NCI-H2196 (cell line): ENCODE data around the gene NIFK.
"Not testable (repeated sequence)": the region's sequence is repeated elsewhere in the genome, so short reads cannot be mapped to it uniquely, and the experiment has no call there.

Source experiments
- DNase-seq: peaks from one replicate; lab custom pipeline; 2025; ENCODE audit not compliant: unreplicated experiment; lab: John Stamatoyannopoulos, UW

NIFK gene

DNA sequence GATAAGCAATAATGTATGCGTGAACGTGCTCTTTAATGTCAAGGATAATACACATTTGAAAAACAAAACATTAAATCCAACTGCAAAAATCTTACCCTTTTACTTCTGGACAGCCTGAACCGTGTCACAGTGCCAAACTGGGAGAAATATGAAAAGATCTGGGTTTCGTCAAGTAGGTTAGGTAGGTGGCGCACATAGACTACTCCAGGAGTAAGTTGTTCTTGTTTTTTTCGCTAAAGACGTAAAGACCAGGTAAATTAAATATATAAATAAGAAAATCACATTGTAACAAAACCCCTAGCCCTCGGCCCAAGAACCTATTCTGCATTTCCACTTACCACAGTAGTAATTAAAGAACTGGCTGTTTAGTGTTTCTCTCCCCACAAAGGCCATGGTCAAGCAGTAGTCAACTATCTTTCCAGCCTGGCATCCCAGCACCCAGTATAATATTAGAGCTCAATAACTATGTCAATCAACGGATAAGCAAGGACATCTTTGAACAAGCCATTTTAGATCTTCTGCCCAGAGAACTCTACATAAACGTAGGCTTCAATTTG, 1.1 kb downstream of the NIFK start:
- DNase-seq: peak; percentile 24

DNA sequence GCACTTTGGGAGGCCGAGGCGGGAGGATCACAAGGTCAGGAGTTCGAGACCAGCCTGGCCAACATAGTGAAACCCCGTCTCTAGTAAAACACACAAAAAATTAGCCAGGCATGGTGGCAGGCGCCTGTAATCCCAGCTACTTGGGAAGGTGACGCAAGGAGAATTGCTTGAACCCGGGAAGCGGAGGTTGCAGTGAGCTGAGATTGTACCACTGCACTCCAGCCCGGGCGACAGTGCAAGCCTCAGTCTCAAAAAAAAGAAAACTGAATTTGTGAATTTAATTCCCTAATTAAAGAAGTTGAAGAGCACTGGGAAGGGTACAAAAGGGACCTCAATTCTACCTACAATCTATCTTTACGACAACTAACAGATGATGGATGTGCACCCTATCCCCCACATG, 2.1 kb downstream of the NIFK start:
- DNase-seq: not testable (repeated sequence)

DNA sequence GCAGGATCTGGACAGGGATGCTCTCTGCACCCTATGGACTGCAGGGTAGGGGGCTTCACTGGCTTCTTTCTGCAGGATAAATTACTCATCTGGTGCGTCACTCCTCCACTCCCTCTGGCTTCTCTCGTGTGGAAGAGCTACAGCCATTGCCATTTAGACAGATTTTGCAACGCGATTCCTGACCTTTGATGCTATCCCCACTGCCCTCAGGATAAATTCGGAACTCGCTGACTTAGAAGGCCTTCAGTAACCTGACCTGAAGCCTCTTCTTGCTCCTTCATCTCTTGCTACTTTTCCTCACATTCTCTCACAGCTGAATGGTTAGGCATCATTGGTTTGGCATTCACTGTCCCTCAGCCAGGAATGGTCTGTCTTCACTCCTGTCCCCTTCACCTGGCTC, 5.3 kb downstream of the NIFK start:
- no peak for DNase-seq

DNA sequence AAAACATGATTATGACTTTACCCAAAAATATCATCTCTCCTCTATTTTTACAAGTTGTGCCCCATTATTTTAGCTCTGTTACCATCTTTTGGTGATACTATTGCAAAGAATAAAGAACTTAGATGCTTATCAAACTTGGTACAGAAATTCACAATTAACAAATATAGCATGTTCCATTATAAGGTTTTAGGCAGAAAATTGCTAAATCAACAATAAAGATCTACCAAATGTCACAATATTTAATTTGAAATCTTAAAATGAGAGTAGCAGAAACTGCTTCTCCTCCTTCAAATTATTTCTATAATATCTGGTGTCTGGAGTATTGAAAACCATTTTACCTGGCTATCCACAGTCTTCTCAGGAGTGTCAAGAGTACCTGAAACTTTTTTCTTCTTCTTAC, 8.7 kb downstream of the NIFK start:
- no peak for DNase-seq

DNA sequence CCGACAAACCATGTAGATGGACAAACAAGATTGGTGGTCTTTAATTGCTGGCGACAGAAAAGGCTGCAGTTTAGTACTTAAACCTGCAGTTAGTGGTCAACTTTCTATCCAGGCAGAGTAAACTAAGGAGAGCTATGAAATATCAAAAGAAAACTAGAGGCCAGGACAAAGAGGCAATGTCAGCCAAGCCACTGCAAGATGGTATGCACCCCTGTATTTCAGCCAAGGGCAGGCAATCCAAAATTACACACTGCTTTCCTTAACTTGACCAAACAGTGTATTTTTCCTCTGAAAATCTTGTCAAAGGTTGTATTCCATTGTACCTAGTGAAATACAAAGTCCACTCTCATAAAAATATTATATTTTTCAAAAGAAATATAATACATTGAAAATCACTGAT, 9.3 kb downstream of the NIFK start:
- DNase-seq: no peak

DNA sequence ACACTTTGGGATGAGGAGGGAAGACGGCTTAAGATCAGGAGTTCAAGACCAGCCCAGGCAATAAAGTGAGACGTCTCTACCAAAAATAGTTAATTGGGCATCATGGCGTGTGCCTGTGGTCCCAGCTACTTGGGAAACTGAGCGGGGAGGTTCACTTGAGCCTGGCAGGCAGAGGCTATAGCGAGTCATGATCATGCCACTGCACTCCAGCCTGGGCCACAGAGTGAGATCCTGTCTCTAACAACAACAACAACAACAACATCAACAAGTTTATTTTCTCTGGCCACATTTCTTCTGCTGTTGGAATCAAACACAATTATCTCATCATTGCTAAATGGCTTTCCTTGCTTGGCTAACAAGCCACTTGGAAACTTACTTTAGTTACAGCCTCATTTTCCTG, 13.4 kb downstream of the NIFK start:
- no peak for DNase-seq

DNA sequence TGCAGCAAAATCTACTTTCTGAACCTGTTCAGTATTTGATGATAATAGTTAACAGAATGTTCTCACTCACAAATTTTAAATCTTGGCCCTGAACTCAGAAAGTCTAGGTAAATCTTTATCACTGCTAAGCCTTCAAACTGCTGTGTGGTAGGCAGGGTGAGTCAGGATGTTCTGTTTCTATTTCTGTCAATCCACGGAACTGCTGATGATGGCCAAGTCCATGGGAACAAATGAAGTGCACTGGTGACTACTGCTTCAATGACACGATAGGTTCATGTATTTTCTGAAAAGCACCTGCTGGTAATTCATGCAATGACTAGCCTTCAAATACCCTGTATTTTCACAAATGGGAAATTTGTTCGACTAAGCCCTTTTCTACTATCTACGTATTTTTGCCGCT, 14.2 kb downstream of the NIFK start:
- DNase-seq: no peak

DNA sequence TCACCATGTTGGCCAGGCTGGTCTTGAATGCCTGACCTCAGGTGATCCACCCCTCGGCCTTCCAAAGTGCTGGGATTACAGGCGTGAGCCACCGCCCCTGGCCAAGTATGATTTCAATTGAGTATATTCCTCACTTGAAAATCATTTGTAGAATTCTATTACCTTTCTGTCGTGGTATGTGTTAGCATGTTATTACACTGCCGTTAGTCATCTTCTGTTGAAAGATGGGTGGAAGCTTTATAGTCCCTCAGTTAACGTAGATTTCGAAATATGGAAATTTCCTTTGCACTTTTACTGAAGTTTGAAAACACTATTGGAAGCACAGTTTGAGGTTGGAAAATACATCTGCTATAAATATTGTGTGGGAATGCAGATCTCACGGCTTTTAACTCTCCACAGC, 14.7 kb downstream of the NIFK start:
- DNase-seq: no peak

DNA sequence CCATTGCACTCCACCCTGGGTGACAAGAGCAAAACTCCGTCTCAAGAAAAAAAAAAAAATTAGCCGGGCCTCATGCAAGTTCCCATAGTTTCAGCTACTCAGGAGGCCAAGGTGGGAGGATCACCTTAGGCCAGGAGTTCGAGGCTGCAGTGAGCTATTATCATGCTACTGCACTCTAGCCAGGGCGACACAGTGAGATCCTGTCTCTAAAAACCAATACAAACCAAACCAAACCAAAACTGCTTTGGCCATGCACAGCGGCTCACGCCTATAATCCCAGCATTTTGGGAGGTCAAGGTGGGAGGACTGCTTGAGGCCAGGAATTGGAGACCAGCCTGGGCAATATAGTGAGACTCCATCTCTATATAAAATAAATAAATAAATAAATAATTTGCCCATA, 19.1 kb downstream of the NIFK start:
- no peak for DNase-seq

DNA sequence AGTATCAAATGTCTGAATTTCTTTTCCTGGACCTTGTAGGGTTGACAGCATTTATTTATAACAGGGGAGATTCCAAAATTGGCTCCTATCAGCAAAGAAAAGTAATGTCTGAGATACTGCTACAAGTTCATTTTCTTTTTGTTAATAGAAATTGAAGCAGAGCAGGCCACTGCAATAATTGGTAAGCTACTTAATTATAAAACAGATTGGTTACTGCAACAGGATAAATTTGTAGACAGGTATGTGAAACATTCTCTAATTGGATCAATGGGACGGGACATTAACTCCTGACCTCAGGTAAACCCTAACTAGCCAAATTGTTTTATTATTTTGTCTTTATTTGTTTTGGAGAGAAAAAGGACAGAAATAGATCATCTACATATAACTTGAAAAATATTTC, 20.5 kb downstream of the NIFK start:
- no peak for DNase-seq

DNA sequence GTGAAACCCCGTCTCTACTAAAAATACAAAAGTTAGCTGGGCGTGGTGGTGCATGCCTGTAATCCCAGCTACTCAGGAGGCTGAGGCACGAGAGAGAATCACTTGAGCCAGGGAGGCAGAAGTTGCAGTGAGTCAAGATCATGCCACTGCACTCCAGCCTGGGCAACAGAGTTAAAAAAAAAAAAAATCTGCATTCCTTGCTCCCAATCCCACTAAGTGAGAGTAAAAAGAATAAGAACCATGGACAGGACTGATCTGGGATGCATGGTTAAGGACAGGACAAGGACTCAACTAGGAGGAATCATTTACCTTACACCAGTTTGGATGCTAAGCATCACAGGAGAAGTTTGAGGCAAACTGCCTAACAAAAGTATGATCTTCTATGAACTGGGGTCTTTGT, 25.2 kb downstream of the NIFK start:
- not testable (repeated sequence) for DNase-seq

DNA sequence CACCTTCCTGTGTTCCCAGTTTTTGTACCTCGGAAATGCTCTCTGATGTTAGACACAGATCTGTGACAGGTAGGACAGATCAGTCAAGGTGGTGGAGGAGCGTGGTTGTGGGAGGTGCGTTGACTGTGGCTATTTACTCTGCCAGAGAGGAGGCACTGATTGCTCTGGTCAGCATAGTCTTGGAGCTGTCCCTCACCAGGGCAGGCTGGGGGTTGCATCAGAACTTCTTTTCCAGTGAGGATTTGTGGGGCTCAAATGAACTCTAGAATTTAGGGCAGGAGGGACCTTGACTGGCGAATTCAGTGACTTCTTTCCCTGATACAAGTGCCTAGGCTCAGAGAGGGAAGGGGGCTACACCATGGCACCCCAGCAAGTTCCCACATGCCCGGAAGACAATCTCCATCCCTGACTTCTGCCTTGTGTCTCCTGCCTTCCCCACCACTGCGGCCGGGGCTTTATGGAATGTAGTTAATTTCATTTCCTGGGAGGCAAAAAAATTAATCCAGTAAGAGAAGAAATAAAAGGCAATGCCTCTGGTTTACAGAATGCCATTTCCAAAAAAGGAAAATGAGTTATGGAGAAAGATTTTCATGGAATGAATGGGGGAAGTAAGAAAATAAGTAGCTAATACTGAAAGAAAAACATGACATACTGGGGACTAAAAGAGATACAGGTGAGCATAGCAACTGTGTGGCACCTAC, 26.1 kb downstream of the NIFK start:
- DNase-seq: no peak

DNA sequence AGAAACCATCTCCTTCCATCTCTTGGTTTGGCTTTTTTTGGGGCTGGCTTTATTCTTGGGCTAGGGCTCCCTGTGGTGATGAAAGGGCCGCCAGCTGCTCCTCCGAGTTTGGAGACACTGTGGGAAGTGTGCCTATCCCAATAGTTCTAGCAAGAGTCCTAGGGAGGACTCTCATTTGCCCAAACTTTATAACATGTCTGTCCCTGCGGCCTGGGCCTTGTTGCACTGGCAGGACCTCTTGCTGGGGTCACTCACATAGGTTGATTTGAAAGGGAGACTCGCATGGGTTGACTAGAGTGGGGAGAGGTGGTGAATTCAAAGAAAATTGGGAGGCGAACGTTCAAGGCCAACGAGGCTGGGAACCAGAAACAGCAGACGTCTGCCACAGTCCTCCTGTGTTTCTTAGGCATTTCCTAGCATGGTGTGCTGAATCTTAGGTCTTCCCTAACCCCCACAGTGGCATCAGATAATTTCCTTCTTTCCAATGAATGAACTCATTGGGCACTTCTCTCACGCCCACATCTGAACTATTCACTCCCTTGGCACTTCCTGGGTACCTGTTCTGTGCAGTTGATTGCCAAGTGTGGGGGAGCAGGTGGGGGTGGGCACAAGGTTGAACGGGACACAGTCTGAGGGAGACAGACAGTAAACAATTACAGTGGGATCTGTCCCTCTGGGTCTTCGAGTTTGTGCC, 26.8 kb downstream of the NIFK start:
- DNase-seq: no peak

DNA sequence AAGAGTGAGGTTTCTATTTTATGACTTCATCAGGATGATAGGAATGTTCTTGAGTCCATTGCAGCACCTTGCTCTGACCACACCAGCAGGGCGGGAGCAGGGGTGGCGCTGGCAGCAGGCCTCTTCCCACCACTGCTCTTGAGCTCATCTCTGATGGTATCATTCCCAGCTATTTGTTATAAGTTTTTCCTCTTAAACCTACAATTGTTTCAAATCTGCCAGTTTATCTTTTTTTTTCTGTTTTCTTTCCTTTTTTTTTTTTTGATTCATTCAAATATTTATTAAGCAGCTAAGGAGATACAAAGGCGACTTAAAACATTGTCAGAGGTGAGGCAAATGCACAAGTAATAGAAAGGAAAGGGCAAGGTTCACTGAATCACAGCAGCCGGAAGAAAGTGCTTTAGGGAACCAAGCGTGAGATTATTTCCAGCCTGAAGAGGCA, 28.7 kb downstream of the NIFK start:
- peak; percentile 50 for DNase-seq

DNA sequence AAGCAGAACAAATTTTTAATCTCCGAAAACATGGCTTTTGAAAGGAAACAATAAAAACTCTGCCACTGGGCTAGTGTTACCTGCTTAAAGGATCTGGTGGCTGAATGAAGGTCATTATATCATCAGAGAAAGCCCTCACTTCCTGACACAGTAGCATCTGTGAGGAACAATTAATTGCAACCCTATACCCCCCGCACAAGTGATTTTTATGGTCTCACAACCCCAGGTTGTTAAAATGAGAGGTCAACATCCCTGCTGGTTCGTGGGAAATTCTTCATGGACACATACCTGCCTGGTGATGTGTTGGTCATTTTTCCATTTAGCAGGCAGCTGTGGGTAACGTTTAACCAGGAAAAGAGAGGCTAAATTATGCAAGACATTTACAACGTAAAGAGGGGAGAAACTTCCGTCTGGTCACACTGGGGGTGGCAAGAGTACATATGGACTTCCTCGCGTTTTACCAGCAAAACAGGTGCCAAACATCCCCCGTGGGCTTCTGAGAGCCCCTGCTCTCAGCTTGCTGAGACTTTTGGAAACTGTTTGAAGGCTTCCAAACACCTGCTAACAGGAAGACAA, 29.2 kb downstream of the NIFK start:
- peak; percentile 67 for DNase-seq

DNA sequence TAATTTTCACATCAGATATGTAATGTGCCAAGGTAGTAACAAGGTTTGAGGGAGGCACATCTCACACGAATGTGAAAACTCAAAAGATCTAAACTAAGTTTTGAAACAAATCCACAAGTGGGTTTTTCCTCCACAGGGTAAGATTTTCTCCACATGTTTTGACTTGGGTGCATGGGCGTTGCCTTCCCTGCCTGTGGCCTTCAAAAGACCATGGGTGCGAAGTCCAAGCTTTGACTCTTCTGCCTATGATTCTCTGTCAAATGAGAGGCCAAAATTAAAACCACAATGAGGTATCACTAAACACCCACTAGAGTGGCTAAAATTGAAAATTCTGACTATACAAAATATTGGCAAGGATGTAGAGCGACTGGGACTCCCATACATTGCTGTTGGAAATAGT, 30.7 kb downstream of the NIFK start:
- DNase-seq: no peak

DNA sequence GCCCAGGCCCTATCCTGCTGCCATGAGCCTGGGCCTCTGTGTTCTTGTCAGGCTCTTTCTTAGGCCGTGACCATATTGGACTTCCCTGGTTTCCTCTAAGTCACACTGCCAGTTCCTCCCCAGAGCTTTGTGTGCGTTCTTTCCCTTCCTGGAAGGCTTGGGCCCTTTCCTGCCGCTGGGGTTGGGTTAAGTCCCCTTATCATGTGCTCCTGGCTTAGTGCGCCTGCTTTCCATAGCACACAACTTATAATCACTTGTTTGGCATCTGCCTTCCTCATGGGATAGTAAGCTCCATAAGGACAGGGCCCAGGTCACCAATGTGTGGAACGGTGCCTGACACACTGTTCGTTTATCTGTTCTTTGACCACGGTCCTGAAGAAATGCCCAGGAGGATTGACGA, 31.3 kb downstream of the NIFK start:
- no peak for DNase-seq

DNA sequence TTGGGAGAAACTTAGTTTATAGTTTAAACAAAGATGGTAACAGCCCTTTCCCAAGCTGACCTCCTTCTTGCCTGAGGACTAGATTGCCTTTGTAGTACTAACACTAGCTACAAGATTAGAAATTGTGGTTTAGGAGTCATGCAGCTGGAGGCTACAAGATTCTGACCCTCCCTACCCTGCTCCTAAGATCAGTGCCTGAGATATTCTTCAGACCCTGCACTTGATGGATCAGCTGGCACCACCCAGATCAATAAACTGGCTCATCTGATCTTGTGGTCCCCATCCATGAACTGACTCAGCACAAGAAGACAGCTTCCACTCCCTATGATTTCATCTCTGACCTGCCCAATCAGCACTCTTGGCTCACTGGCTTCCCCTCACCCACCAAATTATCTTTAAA, 34.9 kb downstream of the NIFK start:
- not testable (repeated sequence) for DNase-seq

DNA sequence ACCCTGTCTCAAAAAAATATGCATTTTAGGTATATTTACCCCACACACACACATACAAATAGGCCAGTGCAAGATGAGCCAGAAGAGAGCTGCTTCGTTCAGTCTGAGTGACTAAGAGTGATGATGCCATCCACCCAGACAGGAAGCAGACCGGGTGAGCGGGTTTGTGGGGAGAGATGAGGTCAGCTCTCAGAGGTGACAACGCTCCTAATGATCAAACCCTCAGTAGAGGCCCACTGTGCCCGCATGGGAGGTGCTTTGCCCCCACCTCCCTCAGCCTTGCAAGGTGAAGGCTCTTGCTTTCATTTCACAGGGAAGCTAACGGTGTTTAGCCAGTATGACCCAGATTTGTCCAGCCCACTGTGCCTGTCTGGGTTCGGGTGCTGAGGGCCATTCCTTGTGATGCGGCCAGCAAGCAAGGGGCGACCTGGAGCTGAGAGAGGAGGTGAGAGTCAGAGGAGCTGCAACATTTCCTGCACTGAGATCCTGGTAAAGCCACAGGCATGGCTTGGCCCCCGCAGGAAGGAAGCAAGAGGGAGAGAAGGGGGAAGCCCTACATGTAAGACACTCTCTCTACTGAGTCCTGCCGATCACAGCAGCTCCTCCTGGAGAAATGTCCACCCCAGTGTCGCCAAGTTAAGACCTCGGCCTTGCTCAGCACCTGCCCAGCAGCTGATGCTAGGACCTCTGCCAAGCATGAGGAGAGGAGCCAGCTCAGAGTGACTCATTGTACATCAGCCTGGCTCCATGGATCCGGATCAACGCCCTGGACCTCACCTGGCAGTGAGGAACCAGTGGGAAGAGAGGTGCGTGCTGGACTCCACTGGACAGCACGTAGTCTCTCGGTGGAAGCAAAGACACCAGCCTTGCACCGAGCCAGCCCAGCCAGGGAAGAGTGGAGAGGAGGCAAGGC, 37.0 kb downstream of the NIFK start:
- peak; percentile 82 for DNase-seq

DNA sequence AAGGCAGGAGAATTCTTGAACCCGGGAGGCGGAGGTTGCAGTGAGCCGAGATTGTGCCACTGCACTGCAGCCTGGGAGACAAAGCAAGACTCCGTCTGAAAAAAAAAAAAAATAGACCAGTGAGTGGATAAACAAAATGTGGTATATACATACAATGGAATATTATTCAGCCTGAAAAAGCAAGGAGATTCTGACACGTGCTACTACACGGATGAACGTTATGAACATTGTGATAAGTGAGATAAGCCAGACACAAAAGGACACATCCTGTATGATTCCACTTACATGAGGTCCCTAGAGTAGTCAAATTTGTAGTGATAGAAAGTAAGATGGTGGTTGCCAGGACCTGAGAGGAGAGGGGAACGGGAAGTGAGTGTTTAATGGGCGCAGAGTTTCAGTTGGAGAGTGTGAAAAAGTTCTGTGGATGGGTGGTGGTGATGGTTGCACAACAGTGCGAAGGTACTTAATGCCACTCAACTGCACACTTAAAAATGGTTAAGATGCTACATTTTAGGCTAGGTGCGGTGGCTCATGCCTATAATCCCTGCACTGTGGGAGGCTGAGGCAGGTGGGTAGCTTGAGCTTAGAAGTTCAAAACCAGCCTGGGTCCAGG, 38.3 kb downstream of the NIFK start:
- DNase-seq: no peak
